ENCODE results near the gene DHRSX.

DHRSX gene

DNA sequence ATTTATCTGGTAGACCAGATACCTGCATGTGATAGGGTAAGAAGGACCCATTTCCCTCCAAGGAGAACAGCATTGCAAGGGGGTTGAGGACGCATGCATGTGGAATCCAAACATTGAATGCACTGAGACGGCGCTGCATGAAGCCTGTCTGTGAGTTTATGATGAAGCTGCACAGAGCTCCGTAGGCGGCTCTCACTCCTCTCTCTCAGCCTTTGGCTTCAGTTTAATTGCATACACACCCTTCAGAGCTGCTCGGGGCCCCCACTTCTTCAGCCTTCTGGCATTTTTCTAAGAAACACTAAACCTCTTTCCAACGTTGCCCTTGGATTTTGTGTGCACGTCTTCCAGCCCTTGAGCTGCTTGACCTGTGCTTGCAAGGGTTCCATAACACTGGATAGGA is 176.6 kb downstream of the DHRSX start:
- no peak overlapping the region for H3K4me3 ChIP-seq (ENCODE audit: low read depth, low read length)
- TF ChIP-seq, protein P1, sequence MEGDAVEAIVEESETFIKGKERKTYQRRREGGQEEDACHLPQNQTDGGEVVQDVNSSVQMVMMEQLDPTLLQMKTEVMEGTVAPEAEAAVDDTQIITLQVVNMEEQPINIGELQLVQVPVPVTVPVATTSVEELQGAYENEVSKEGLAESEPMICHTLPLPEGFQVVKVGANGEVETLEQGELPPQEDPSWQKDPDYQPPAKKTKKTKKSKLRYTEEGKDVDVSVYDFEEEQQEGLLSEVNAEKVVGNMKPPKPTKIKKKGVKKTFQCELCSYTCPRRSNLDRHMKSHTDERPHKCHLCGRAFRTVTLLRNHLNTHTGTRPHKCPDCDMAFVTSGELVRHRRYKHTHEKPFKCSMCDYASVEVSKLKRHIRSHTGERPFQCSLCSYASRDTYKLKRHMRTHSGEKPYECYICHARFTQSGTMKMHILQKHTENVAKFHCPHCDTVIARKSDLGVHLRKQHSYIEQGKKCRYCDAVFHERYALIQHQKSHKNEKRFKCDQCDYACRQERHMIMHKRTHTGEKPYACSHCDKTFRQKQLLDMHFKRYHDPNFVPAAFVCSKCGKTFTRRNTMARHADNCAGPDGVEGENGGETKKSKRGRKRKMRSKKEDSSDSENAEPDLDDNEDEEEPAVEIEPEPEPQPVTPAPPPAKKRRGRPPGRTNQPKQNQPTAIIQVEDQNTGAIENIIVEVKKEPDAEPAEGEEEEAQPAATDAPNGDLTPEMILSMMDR (IDR thresholded peaks at IDR 0.05; ENCODE audit: borderline replicate concordance, insufficient read depth, low read depth, low read length): no peak

DNA sequence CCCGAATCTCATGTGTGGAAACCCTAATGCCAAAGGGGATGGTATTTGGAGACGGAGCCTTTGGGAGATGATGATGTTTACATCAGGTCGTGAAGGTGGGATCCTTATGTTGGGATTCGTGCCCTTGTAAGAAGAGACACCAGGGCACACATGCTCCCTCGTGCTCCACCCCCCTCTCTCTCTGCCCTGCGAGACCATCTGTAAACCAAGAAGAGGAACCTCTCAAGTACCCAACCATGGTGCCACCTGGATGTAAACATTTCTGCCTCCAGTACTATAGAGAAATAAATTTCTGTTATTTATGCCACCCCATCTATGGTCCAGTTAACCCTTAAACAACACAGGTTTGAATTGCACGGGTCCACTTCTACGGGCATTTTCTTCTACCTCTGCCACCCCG is 179.4 kb downstream of the DHRSX start:
- H3K4me3 ChIP-seq (ENCODE audit: low read depth, low read length): no peak overlapping the region
- TF ChIP-seq, protein P1 (IDR thresholded peaks at IDR 0.05; ENCODE audit: borderline replicate concordance, insufficient read depth, low read depth, low read length): no peak

- H3K4me3 ChIP-seq (ENCODE audit: low read depth, low read length): no peak overlapping the region
- TF ChIP-seq, protein P1 (IDR thresholded peaks at IDR 0.05; ENCODE audit: borderline replicate concordance, insufficient read depth, low read depth, low read length): no peak
These were observed 180.0 kb downstream of the DHRSX start for GRCh38 chrX:2320580-2321327.

- TF ChIP-seq, protein P1 (IDR thresholded peaks at IDR 0.05; ENCODE audit: borderline replicate concordance, insufficient read depth, low read depth, low read length): no peak
- no peak overlapping the region for H3K4me3 ChIP-seq (ENCODE audit: low read depth, low read length)
These were observed 180.7 kb downstream of the DHRSX start for GRCh38 chrX:2320089-2320488.

DNA sequence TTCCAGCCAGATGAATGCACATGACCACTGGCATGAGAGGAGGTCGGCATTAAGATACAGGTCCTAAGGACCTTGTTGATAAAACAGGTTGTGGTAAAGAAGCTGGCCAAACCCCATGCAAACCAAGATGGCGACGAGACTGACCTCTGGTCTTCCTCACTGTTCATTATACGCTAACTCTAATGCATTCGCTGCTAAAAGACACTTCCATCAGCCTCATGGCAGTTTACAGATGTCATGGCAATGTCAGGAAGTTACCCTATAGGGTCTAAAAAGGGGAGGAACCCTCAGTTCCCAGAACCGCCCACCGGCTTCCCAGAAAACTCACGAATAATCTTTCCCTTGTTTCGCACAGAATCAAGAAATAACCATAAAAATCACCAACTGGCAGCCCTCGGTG is 182.4 kb downstream of the DHRSX start:
- H3K4me3 ChIP-seq (ENCODE audit: low read depth, low read length): no peak overlapping the region
- TF ChIP-seq, protein P1 (IDR thresholded peaks at IDR 0.05; ENCODE audit: borderline replicate concordance, insufficient read depth, low read depth, low read length): no peak

- TF ChIP-seq, protein P1 (IDR thresholded peaks at IDR 0.05; ENCODE audit: borderline replicate concordance, insufficient read depth, low read depth, low read length): no peak
- no peak overlapping the region for H3K4me3 ChIP-seq (ENCODE audit: low read depth, low read length)
These were observed 183.2 kb downstream of the DHRSX start for GRCh38 chrX:2317527-2318055.

- TF ChIP-seq, protein P1 (IDR thresholded peaks at IDR 0.05; ENCODE audit: borderline replicate concordance, insufficient read depth, low read depth, low read length): no peak
- H3K4me3 ChIP-seq (ENCODE audit: low read depth, low read length): no peak overlapping the region
These were observed 184.2 kb downstream of the DHRSX start for GRCh38 chrX:2316534-2316933.

Measured in GM12875 (cell line).